Peyer's patch (tissue), 4 donors: ENCODE measurements around the gene SPATA20. TPM values are rescaled to one million over a fixed set of nuclear protein-coding genes. Genes with fewer than 3 reads are reported as not detected.
A peak's percentile ranks its signal among the peaks of the same experiment; 100 is the strongest.

ENCODE experiments used
- DNase-seq, 3 donors: peaks; one replicate each; pipeline ENCODE4 v3.0.0-alpha.2; 2017 to 2019
- H3K27ac ChIP-seq, 4 donors: fragments of 200-600 bp; sonication (generic); one replicate each; pipeline ENCODE4 v1.5.1; 2016 to 2019
- H3K27me3 ChIP-seq, 2 donors: fragments of 200-600 bp; sonication (generic); one replicate each; pipeline ENCODE4 v1.5.1; 2019
- H3K36me3 ChIP-seq, 3 donors: fragments of 200-600 bp; sonication (generic); one replicate each; pipeline ENCODE4 v1.5.1; 2016 to 2019
- H3K4me1 ChIP-seq, 4 donors: fragments of 200-600 bp; sonication (generic); one replicate each; pipeline ENCODE4 v1.5.1; 2016 to 2019
- H3K4me3 ChIP-seq, 4 donors: fragments of 200-600 bp; sonication (generic); 1 replicate in 3 of 4; 2 replicates in 1 of 4; pipeline ENCODE4 v1.5.1; 2016 to 2019; ENCODE audit warnings: mild to moderate bottlenecking in 1 of 4
- H3K9me3 ChIP-seq, 4 donors: fragments of 200-600 bp; sonication (generic); one replicate each; pipeline ENCODE4 v1.5.1; 2016 to 2019; ENCODE audit warnings: mild to moderate bottlenecking in 1 of 4
- CTCF ChIP-seq, 6 experiments: fragments of 450-650 bp in 4 of 6; fragments of 200-600 bp in 2 of 6; sonication (generic) in 1 of 6; IDR thresholded peaks; one replicate each; pipeline ENCODE4 v1.5.1; 2017 to 2019; ENCODE audit warnings: antibody characterized with exemption in 6 of 6, mild to moderate bottlenecking in 3 of 6, moderate library complexity in 1 of 6
- POLR2A ChIP-seq, 2 donors: fragments of 450-650 bp; IDR thresholded peaks; one replicate each; pipeline ENCODE4 v1.5.1; 2017; ENCODE audit warnings: antibody characterized with exemption in 2 of 2, mild to moderate bottlenecking in 2 of 2, moderate library complexity in 2 of 2
- total RNA-seq, 4 donors: library from RNA; depleted of rRNA; stranded (reverse); fragments of >200 nt; gene quantifications; one replicate each; pipeline ENCODE4 v1.1.0, GENCODE V29; 2016

Gene SPATA20
- total RNA-seq, 4 donors from 2014 or later = 75.1 to 125 (median 110) TPM

- DNase-seq = no peak
- Histone ChIP-seq H3K9me3 (no peaks in the 10 kb centered on the region), H3K4me3 (peak overlapping the region; percentile 58 to 73 (median 68)), H3K27me3 (no peaks in the 10 kb centered on the region), H3K27ac (peak overlapping the region; percentile 76 to 95 (median 81)), H3K4me1 (peaks cover 3 to 56% (median 6%) of the 10 kb centered on the region in 4 donors), H3K36me3 (no peaks in the 10 kb centered on the region)
- TF ChIP-seq POLR2A (IDR thresholded peaks at IDR 0.05) = no peak
- no peak for TF ChIP-seq CTCF (IDR thresholded peaks at IDR 0.05)
These were observed 5.6 kb upstream of the SPATA20 start for GRCh38 chr17:50541402-50541715.

- DNase-seq = peak; percentile 82 to 94 (median 93)
- H3K27ac ChIP-seq = peak overlapping the region; percentile 76 to 95 (median 81)
- peaks cover 5 to 56% (median 6%) of the 10 kb centered on the region in 4 donors for H3K4me1 ChIP-seq
- no peaks in the 10 kb centered on the region for H3K9me3 ChIP-seq
- no peaks in the 10 kb centered on the region for H3K36me3 ChIP-seq
- H3K27me3 ChIP-seq = no peaks in the 10 kb centered on the region
- peak overlapping the region; percentile 58 to 73 (median 68) for H3K4me3 ChIP-seq
- TF ChIP-seq POLR2A (IDR thresholded peaks at IDR 0.05) (peak; percentile 58 to 72), CTCF (IDR thresholded peaks at IDR 0.05) (peak in 4 of 6 experiments; percentile 3 to 26 (median 20))
These were observed 5.0 kb upstream of the SPATA20 start for GRCh38 chr17:50541716-50542688.

GRCh38 chr17:50542795-50543774, 3.9 kb upstream of the SPATA20 start:
- peak in 2 of 3 donors; percentile 82 to 83 for DNase-seq
- H3K9me3 ChIP-seq = no peaks in the 10 kb centered on the region
- H3K4me3 ChIP-seq = peak overlapping the region in 2 of 4 donors; percentile 58 to 70
- H3K4me1 ChIP-seq = peaks cover 5 to 62% (median 10%) of the 10 kb centered on the region in 4 donors
- H3K27ac ChIP-seq = peak overlapping the region in 3 of 4 donors; percentile 76 to 95 (median 85)
- no peaks in the 10 kb centered on the region for H3K27me3 ChIP-seq
- TF ChIP-seq POLR2A (IDR thresholded peaks at IDR 0.05) (no peak), CTCF (IDR thresholded peaks at IDR 0.05) (no peak)
- H3K36me3 ChIP-seq = no peaks in the 10 kb centered on the region

GRCh38 chr17:50544516-50544915, 2.5 kb upstream of the SPATA20 start:
- TF ChIP-seq POLR2A (IDR thresholded peaks at IDR 0.05) = no peak
- Histone ChIP-seq H3K36me3 (peaks cover 0 to 3% (median 0%) of the 10 kb centered on the region in 3 donors), H3K27ac (no peak overlapping the region), H3K4me3 (no peak overlapping the region), H3K27me3 (no peaks in the 10 kb centered on the region), H3K9me3 (no peaks in the 10 kb centered on the region), H3K4me1 (peaks cover 5 to 49% (median 10%) of the 10 kb centered on the region in 4 donors)
- DNase-seq = no peak

GRCh38 chr17:50545311-50545710, 1.7 kb upstream of the SPATA20 start:
- no peak overlapping the region for H3K27ac ChIP-seq

More at GRCh38 chr17:50545311-50545710, 1.7 kb upstream of the SPATA20 start:
- Histone ChIP-seq H3K4me1 (peaks cover 5 to 44% (median 10%) of the 10 kb centered on the region in 4 donors), H3K4me3 (no peak overlapping the region), H3K9me3 (no peaks in the 10 kb centered on the region), H3K27me3 (no peaks in the 10 kb centered on the region), H3K36me3 (peaks cover 0 to 9% (median 0%) of the 10 kb centered on the region in 3 donors)
- no peak for DNase-seq
- no peak for TF ChIP-seq CTCF (IDR thresholded peaks at IDR 0.05)
- no peak for TF ChIP-seq POLR2A (IDR thresholded peaks at IDR 0.05)
